ENCODE results near the gene HIBADH. TPM values are rescaled to one million over a fixed set of nuclear protein-coding genes. Genes with fewer than 3 reads are reported as not detected.

HIBADH gene
- total RNA-seq, 2 donors from 2014 or later = 21.7 to 30.7 TPM

- Histone ChIP-seq H3K4me1 (ENCODE audit: control insufficient read depth in 1 of 2, low read depth in 2 of 2) (no peaks in the 10 kb centered on the region), H3K27me3 (replicated peaks; ENCODE audit: insufficient read depth) (no peaks in the 10 kb centered on the region), H3K4me3 (no peak overlapping the region), H3K27ac (no peak overlapping the region), H3K9me3 (no peaks in the 10 kb centered on the region), H3K36me3 (no peaks in the 10 kb centered on the region)
- TF ChIP-seq CTCF (IDR thresholded peaks at IDR 0.05) = no peak
- no peak for DNase-seq (ENCODE audit: low spot score)
- no peak for ATAC-seq (ENCODE audit: insufficient number of reproducible peaks, low FRiP score, low read depth)
Observed at GRCh38 chr7:27595009-27595408, 67.7 kb downstream of the HIBADH start.

- DNase-seq (ENCODE audit: low spot score) (no peak), ATAC-seq (ENCODE audit: insufficient number of reproducible peaks, low FRiP score, low read depth) (no peak)
- Histone ChIP-seq H3K4me3 (no peak overlapping the region), H3K27me3 (replicated peaks; ENCODE audit: insufficient read depth) (no peaks in the 10 kb centered on the region), H3K9me3 (no peaks in the 10 kb centered on the region), H3K36me3 (no peaks in the 10 kb centered on the region), H3K4me1 (ENCODE audit: control insufficient read depth in 1 of 2, low read depth in 2 of 2) (no peaks in the 10 kb centered on the region), H3K27ac (no peak overlapping the region)
- TF ChIP-seq CTCF (IDR thresholded peaks at IDR 0.05) = no peak
Observed at GRCh38 chr7:27593226-27593625, 69.5 kb downstream of the HIBADH start.

GRCh38 chr7:27590416-27590815, 72.3 kb downstream of the HIBADH start:
- Histone ChIP-seq H3K4me1 (ENCODE audit: control insufficient read depth in 1 of 2, low read depth in 2 of 2) (no peaks in the 10 kb centered on the region), H3K27ac (no peak overlapping the region), H3K9me3 (no peaks in the 10 kb centered on the region), H3K4me3 (no peak overlapping the region), H3K36me3 (no peaks in the 10 kb centered on the region), H3K27me3 (replicated peaks; ENCODE audit: insufficient read depth) (no peaks in the 10 kb centered on the region)
- DNase-seq (ENCODE audit: low spot score) = no peak
- TF ChIP-seq CTCF (IDR thresholded peaks at IDR 0.05) = no peak
- ATAC-seq (ENCODE audit: insufficient number of reproducible peaks, low FRiP score, low read depth) = no peak

GRCh38 chr7:27587429-27587828, 75.3 kb downstream of the HIBADH start:
- ATAC-seq (ENCODE audit: insufficient number of reproducible peaks, low FRiP score, low read depth) (no peak), DNase-seq (ENCODE audit: low spot score) (no peak)
- Histone ChIP-seq H3K9me3 (no peaks in the 10 kb centered on the region), H3K27me3 (replicated peaks; ENCODE audit: insufficient read depth) (no peaks in the 10 kb centered on the region), H3K27ac (no peak overlapping the region), H3K4me1 (ENCODE audit: control insufficient read depth in 1 of 2, low read depth in 2 of 2) (no peaks in the 10 kb centered on the region), H3K4me3 (no peak overlapping the region), H3K36me3 (no peaks in the 10 kb centered on the region)
- TF ChIP-seq CTCF (IDR thresholded peaks at IDR 0.05) = no peak

GRCh38 chr7:27586825-27587224, 75.9 kb downstream of the HIBADH start:
- no peak overlapping the region for H3K27ac ChIP-seq
- H3K9me3 ChIP-seq = no peaks in the 10 kb centered on the region
- no peaks in the 10 kb centered on the region for H3K36me3 ChIP-seq
- H3K27me3 ChIP-seq (replicated peaks; ENCODE audit: insufficient read depth) = no peaks in the 10 kb centered on the region
- no peak overlapping the region for H3K4me3 ChIP-seq
- H3K4me1 ChIP-seq (ENCODE audit: control insufficient read depth in 1 of 2, low read depth in 2 of 2) = no peaks in the 10 kb centered on the region
- no peak for ATAC-seq (ENCODE audit: insufficient number of reproducible peaks, low FRiP score, low read depth)
- no peak for DNase-seq (ENCODE audit: low spot score)
- no peak for TF ChIP-seq CTCF (IDR thresholded peaks at IDR 0.05)

Data from thoracic aorta (tissue), 2 donors.